Measurements from ENCODE around the gene PRX. TPM values are rescaled to one million over a fixed set of nuclear protein-coding genes. Genes with fewer than 3 reads are reported as not detected.

PRX gene
- total and polyA plus RNA-seq, 5 donors: 3.2 to 7.1 (median 4.9) TPM

- DNase-seq (peak in 1 of 3 donors; percentile 34), ATAC-seq (no peak)
- Histone ChIP-seq H3K4me3 (ENCODE audit: low read length) (no peak overlapping the region), H3K4me1 (ENCODE audit: control insufficient read depth, insufficient read depth, low read length) (no peaks in the 10 kb centered on the region), H3K9me3 (ENCODE audit: control insufficient read depth, low read length) (no peaks in the 10 kb centered on the region), H3K27me3 (ENCODE audit: control insufficient read depth, insufficient read depth) (no peaks in the 10 kb centered on the region), H3K27ac (ENCODE audit: low read length) (no peak overlapping the region)
- WGBS: 93% methylated on average over 20 of the region's 20 CpGs
- intact Hi-C loops (cut with DNase I): no loop called here
These were observed 16.2 kb downstream of the PRX start for GRCh38 chr19:40396886-40397567.

GRCh38 chr19:40395956-40396355 lies 17.2 kb downstream of the PRX start:
- DNase-seq: no peak
- H3K9me3 ChIP-seq (ENCODE audit: control insufficient read depth, low read length): no peaks in the 10 kb centered on the region
- intact Hi-C loops (cut with DNase I): no loop called here
- no peaks in the 10 kb centered on the region for H3K27me3 ChIP-seq (ENCODE audit: control insufficient read depth, insufficient read depth)
- H3K4me1 ChIP-seq (ENCODE audit: control insufficient read depth, insufficient read depth, low read length): no peaks in the 10 kb centered on the region
- 89% methylated on average over 14 of the region's 14 CpGs for WGBS
- no peak overlapping the region for H3K4me3 ChIP-seq (ENCODE audit: low read length)
- no peak overlapping the region for H3K27ac ChIP-seq (ENCODE audit: low read length)
- no peak for ATAC-seq

GRCh38 chr19:40394816-40395210 lies 18.4 kb downstream of the PRX start:
- no peak overlapping the region for H3K4me3 ChIP-seq (ENCODE audit: low read length)
- H3K4me1 ChIP-seq (ENCODE audit: control insufficient read depth, insufficient read depth, low read length): no peaks in the 10 kb centered on the region
- no peak overlapping the region for H3K27ac ChIP-seq (ENCODE audit: low read length)
- DNase-seq: peak in 1 of 3 donors; percentile 17
- intact Hi-C loops (cut with DNase I): no loop called here
- ATAC-seq: no peak
- H3K27me3 ChIP-seq (ENCODE audit: control insufficient read depth, insufficient read depth): no peaks in the 10 kb centered on the region
- 81% methylated on average over 13 of the region's 13 CpGs for WGBS
- no peaks in the 10 kb centered on the region for H3K9me3 ChIP-seq (ENCODE audit: control insufficient read depth, low read length)

- intact Hi-C loops (cut with DNase I): no loop called here
- Histone ChIP-seq H3K27me3 (ENCODE audit: control insufficient read depth, insufficient read depth) (no peaks in the 10 kb centered on the region), H3K9me3 (ENCODE audit: control insufficient read depth, low read length) (no peaks in the 10 kb centered on the region), H3K4me3 (ENCODE audit: low read length) (no peak overlapping the region), H3K27ac (ENCODE audit: low read length) (no peak overlapping the region), H3K4me1 (ENCODE audit: control insufficient read depth, insufficient read depth, low read length) (no peaks in the 10 kb centered on the region)
- DNase-seq: peak in 1 of 3 donors; percentile 46
- 92% methylated on average over 41 of the region's 41 CpGs for WGBS
- ATAC-seq: no peak
These were observed 19.0 kb downstream of the PRX start for GRCh38 chr19:40393894-40394815.

- H3K27me3 ChIP-seq (ENCODE audit: control insufficient read depth, insufficient read depth): no peaks in the 10 kb centered on the region
- no peak overlapping the region for H3K27ac ChIP-seq (ENCODE audit: low read length)
- DNase-seq (peak in 1 of 3 donors; percentile 53), ATAC-seq (peak; percentile 22 to 46)
- H3K9me3 ChIP-seq (ENCODE audit: control insufficient read depth, low read length): no peaks in the 10 kb centered on the region
- 45% methylated on average over 9 of the region's 9 CpGs for WGBS
- H3K4me3 ChIP-seq (ENCODE audit: low read length): no peak overlapping the region
- H3K4me1 ChIP-seq (ENCODE audit: control insufficient read depth, insufficient read depth, low read length): no peaks in the 10 kb centered on the region
- intact Hi-C loops (cut with DNase I): no loop called here
These were observed 20.2 kb downstream of the PRX start for GRCh38 chr19:40392894-40393517.

DNA sequence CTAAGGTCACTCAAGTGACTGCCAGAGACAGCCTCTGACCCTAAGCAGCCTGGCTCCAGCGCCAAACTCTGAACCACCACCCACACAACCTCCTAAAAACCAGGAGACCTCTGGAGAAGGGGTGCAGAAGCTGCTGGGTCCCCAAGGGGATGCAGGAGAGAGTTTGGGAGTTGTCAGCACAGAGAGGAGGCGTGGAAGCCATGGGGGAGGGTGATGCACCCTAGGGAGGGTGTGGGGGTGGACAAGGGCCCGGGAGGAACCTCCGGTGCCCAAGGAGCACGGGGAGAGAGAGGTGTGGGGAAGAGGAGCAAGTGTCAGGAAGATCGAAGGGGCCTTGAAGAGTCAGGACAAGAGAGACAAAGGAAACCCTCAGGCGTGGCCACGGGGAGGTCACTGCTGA lies 21.1 kb downstream of the PRX start:
- H3K9me3 ChIP-seq (ENCODE audit: control insufficient read depth, low read length): no peaks in the 10 kb centered on the region
- ATAC-seq (no peak), DNase-seq (peak in 1 of 3 donors; percentile 5)
- H3K4me1 ChIP-seq (ENCODE audit: control insufficient read depth, insufficient read depth, low read length): no peaks in the 10 kb centered on the region
- WGBS: 65% methylated on average over 8 of the region's 8 CpGs
- H3K4me3 ChIP-seq (ENCODE audit: low read length): no peak overlapping the region
- intact Hi-C loops (cut with DNase I): no loop called here
- no peak overlapping the region for H3K27ac ChIP-seq (ENCODE audit: low read length)
- no peaks in the 10 kb centered on the region for H3K27me3 ChIP-seq (ENCODE audit: control insufficient read depth, insufficient read depth)

DNA sequence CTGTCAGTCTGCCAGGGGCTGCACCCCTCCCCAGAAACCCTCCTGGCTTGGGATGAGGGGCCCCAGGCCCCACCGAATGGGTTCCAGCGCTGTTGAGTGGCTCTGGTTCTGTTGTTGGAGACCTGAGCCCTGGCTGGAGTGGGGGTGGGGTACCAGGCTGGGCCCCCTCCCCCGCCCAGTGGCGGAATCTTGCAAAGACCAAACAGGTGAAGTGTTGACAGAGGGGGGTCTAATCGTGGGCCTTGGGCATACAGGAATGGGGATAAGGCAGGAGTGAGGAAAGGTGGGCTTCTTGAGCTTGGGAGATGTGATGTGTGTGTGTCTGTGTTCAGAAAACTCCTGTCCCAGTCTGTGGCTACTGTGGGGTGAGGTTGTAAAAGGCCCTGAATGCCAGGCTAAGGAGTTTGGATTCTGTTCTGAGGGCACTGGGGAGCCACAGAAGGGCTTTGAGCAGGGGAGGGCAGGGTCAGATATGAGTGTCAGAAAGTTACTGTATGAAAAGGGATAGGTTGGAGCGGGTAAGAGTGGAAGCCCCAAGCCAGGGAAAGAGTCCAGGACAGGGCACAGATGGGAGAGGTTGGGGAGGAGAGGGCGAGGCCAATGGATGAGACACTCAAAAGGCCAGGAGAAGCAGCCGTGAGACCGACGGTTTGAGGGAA lies 23.0 kb downstream of the PRX start, which contains the start of gene HIPK4:
Gene HIPK4, minus strand, starts transcription at position 98 of the 659 bp plus-strand sequence. CDS start 279 bp downstream, outside the sequence.
- H3K27ac ChIP-seq (ENCODE audit: low read length): no peak within 1 kb of the TSS
- ATAC-seq: no peak
- no peaks in the 10 kb centered on the region for H3K4me1 ChIP-seq (ENCODE audit: control insufficient read depth, insufficient read depth, low read length)
- intact Hi-C loops (cut with DNase I): no loop called here
- no peak within 1 kb of the TSS for H3K4me3 ChIP-seq (ENCODE audit: low read length)
- no peaks in the 10 kb centered on the region for H3K9me3 ChIP-seq (ENCODE audit: control insufficient read depth, low read length)
- no peaks in the 10 kb centered on the region for H3K27me3 ChIP-seq (ENCODE audit: control insufficient read depth, insufficient read depth)
- peak in 1 of 3 donors; percentile 19 for DNase-seq
- 86% methylated on average over 10 of the region's 10 CpGs for WGBS

DNA sequence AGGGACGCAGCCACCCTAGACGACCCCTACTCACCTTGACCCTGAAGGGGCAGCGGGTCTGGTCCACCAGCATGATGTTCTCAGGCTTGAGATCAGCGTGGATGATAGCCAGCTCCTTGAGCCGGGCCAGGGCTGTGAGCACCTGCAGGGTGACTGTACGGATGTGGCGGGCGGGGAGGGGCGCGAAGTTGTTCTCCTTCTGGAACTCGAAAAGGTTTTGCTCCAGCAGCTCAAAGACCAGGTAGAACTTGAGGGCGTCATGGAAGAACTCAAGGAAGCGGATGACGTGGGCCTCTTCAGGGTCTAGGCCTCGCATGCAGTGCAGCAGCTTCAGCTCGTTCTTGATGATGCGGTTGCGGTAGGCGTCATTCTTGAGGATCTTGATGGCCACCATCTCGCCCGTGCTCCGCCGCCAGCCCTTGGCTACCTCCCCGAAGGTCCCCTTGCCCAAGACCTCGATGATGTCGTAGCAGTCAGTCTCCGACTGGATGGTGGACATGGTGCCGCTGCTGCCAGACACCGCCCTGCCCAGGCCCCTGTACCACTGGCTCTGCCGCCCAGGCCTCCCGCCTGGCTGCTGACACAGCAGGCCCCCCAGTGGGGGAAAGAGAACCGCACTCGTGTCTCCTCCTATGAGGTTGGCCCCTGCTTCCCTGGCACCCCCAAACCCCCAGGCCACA lies 23.6 kb downstream of the PRX start:
- intact Hi-C loops (cut with DNase I): no loop called here
- no peaks in the 10 kb centered on the region for H3K4me1 ChIP-seq (ENCODE audit: control insufficient read depth, insufficient read depth, low read length)
- DNase-seq (peak in 1 of 3 donors; percentile 50), ATAC-seq (no peak)
- H3K9me3 ChIP-seq (ENCODE audit: control insufficient read depth, low read length): no peaks in the 10 kb centered on the region
- no peaks in the 10 kb centered on the region for H3K27me3 ChIP-seq (ENCODE audit: control insufficient read depth, insufficient read depth)
- no peak overlapping the region for H3K4me3 ChIP-seq (ENCODE audit: low read length)
- 95% methylated on average over 33 of the region's 33 CpGs for WGBS
- no peak overlapping the region for H3K27ac ChIP-seq (ENCODE audit: low read length)

DNA sequence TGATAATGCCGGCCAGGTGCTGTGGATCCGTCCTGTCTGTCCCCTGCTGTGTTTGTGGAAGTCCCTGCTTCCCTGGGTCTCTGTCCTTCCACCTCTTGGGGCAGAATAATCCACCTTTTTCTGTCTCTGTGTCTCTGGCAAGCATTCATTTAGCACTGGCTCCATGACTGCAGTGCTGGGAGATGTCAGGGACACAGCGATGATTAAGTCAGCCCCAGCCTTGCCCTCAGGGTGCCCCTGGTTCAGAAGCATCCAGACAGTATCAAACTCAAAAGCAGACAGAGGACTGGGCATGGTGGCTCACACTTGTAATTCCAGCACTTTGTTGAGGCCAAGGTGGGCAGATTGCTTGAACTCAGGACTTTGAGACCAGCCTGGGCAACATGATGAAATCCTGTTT lies 24.7 kb downstream of the PRX start:
- WGBS: 77% methylated on average over 3 of the region's 3 CpGs
- H3K4me1 ChIP-seq (ENCODE audit: control insufficient read depth, insufficient read depth, low read length): no peaks in the 10 kb centered on the region
- no peaks in the 10 kb centered on the region for H3K9me3 ChIP-seq (ENCODE audit: control insufficient read depth, low read length)
- H3K27ac ChIP-seq (ENCODE audit: low read length): no peak overlapping the region
- DNase-seq (no peak), ATAC-seq (no peak)
- H3K4me3 ChIP-seq (ENCODE audit: low read length): no peak overlapping the region
- no peaks in the 10 kb centered on the region for H3K27me3 ChIP-seq (ENCODE audit: control insufficient read depth, insufficient read depth)
- intact Hi-C loops (cut with DNase I): no loop called here

- 90% methylated on average over 10 of the region's 10 CpGs for WGBS
- H3K9me3 ChIP-seq (ENCODE audit: control insufficient read depth, low read length): no peaks in the 10 kb centered on the region
- no peak overlapping the region for H3K4me3 ChIP-seq (ENCODE audit: low read length)
- no peak for ATAC-seq
- no peak for DNase-seq
- intact Hi-C loops (cut with DNase I): no loop called here
- H3K27ac ChIP-seq (ENCODE audit: low read length): no peak overlapping the region
- no peaks in the 10 kb centered on the region for H3K27me3 ChIP-seq (ENCODE audit: control insufficient read depth, insufficient read depth)
- H3K4me1 ChIP-seq (ENCODE audit: control insufficient read depth, insufficient read depth, low read length): no peaks in the 10 kb centered on the region
These were observed 26.0 kb downstream of the PRX start for GRCh38 chr19:40387155-40387554.
